ENCODE results near the gene CEP112. TPM values are rescaled to one million over a fixed set of nuclear protein-coding genes. Genes with fewer than 3 reads are reported as not detected.

The CEP112 gene
- total and polyA plus RNA-seq, 10 of the 15 experiments (the other 5 are each of a cell fraction or from before 2014, with no cell fraction given), result 0.11 to 3.8 (median 0.32) TPM; not detected in 1

- FAIRE-seq (no peak), ATAC-seq (no peak), DNase-seq (ENCODE audit: low read depth, low spot score) (no peak)
- H3K27ac ChIP-seq (ENCODE audit: control insufficient read depth, insufficient read depth), result no peak overlapping the region
- intact Hi-C loops (cut with micrococcal nuclease; ENCODE audit: unreplicated experiment), result no loop called here
- no peaks in the 10 kb centered on the region for H3K79me2 ChIP-seq (ENCODE audit: control insufficient read depth, insufficient read depth, low read length)
- H4K20me1 ChIP-seq (ENCODE audit: control insufficient read depth, insufficient read depth), result no peaks in the 10 kb centered on the region
- H3K4me2 ChIP-seq (ENCODE audit: control insufficient read depth, insufficient read depth), result no peak overlapping the region
- no peak overlapping the region for H3K4me3 ChIP-seq
- no peak overlapping the region for H3K9ac ChIP-seq (ENCODE audit: control insufficient read depth, insufficient read depth, low read length)
- ChIA-PET SMC1A (ENCODE audit: uncharacterized antibody, unreplicated experiment) (interaction anchor here (0.7 kb wide), 1 partner anchor 205 kb away, joined by 3 read pairs; no protein-coding TSS in a partner anchor), RAD21 (ENCODE audit: unreplicated experiment) (no interaction called here), POLR2A (no interaction called here), CTCF (no interaction called here)
- in situ Hi-C loops (cut with MboI), result no loop called here
- H3K27me3 ChIP-seq (replicated peaks in 1 of 2; ENCODE audit: control insufficient read depth in 2 of 2, insufficient read depth in 2 of 2, low read length in 1 of 2), result no peaks in the 10 kb centered on the region
- WGBS (ENCODE audit: insufficient coverage, insufficient replicate concordance, low lambda C conversion rate, missing lambda C conversion rate), result 31% methylated on average over 5 of the region's 5 CpGs
- H3K9me3 ChIP-seq (replicated peaks; ENCODE audit: control insufficient read depth, insufficient read depth, low read length), result no peaks in the 10 kb centered on the region
- no peak overlapping the region for H2AFZ ChIP-seq (ENCODE audit: control insufficient read depth, low read depth, low read length)
- BruUV-seq (replicated peaks), result no TSS peak
- TF ChIP-seq PBX3 (IDR thresholded peaks at IDR 0.05; ENCODE audit: insufficient replicate concordance, low read depth, low read length), result no peak
- H3K36me3 ChIP-seq (ENCODE audit: control insufficient read depth in 2 of 2, insufficient read depth in 2 of 2, low read length in 1 of 2), result no peaks in the 10 kb centered on the region
- H3K4me1 ChIP-seq (ENCODE audit: control insufficient read depth, insufficient read depth, low read length), result no peaks in the 10 kb centered on the region
Measured at GRCh38 chr17:65589321-65589720, 602.6 kb downstream of the CEP112 start.

GRCh38 chr17:65588181-65588808 is 603.6 kb downstream of the CEP112 start:
- FAIRE-seq, result no peak
- CTCF ChIA-PET, result interaction anchor here (1.4 to 1.5 kb wide), 2 partner anchors 31 to 206 kb away, joined by 3 to 5 read pairs; no protein-coding TSS in a partner anchor

More at GRCh38 chr17:65588181-65588808, 603.6 kb downstream of the CEP112 start:
- H3K4me2 ChIP-seq (ENCODE audit: control insufficient read depth, insufficient read depth), result no peak overlapping the region
- ChIA-PET SMC1A (ENCODE audit: uncharacterized antibody, unreplicated experiment) (no interaction called here), RAD21 (ENCODE audit: unreplicated experiment) (no interaction called here), POLR2A (no interaction called here)
- DNase-seq (ENCODE audit: low read depth, low spot score), result no peak
- peak; percentile 48 for ATAC-seq
- H3K9me3 ChIP-seq (replicated peaks; ENCODE audit: control insufficient read depth, insufficient read depth, low read length), result no peaks in the 10 kb centered on the region
- no peaks in the 10 kb centered on the region for H3K36me3 ChIP-seq (ENCODE audit: control insufficient read depth in 2 of 2, insufficient read depth in 2 of 2, low read length in 1 of 2)
- in situ Hi-C loops (cut with MboI), result no loop called here
- TF ChIP-seq NRF1 (conservative IDR thresholded peaks at IDR 0.05; ENCODE audit: low read depth, low read length) (no peak), CTCF (IDR thresholded peaks at IDR 0.05 in 2 of 3, conservative IDR thresholded peaks at IDR 0.05 in 1 of 3; ENCODE audit: control insufficient read depth in 2 of 3, extremely low read depth in 1 of 3, insufficient read depth in 1 of 3, low read depth in 3 of 3, low read length in 3 of 3) (0 out of 6 replicates have a peak, but pooled peaks of 1 of the 3 experiments have one; percentile 8), NFXL1 (IDR thresholded peaks at IDR 0.05; ENCODE audit: borderline replicate concordance) (no peak)
- no peak overlapping the region for H3K9ac ChIP-seq (ENCODE audit: control insufficient read depth, insufficient read depth, low read length)
- no peak overlapping the region for H2AFZ ChIP-seq (ENCODE audit: control insufficient read depth, low read depth, low read length)
- no peak overlapping the region for H3K4me3 ChIP-seq
- BruUV-seq (replicated peaks), result no TSS peak
- 48% methylated on average over 9 of the region's 9 CpGs for WGBS (ENCODE audit: insufficient coverage, insufficient replicate concordance, low lambda C conversion rate, missing lambda C conversion rate)
- no peak overlapping the region for H3K27ac ChIP-seq (ENCODE audit: control insufficient read depth, insufficient read depth)
- H4K20me1 ChIP-seq (ENCODE audit: control insufficient read depth, insufficient read depth), result no peaks in the 10 kb centered on the region
- no peaks in the 10 kb centered on the region for H3K4me1 ChIP-seq (ENCODE audit: control insufficient read depth, insufficient read depth, low read length)
- intact Hi-C loops (cut with micrococcal nuclease; ENCODE audit: unreplicated experiment), result no loop called here
- no peaks in the 10 kb centered on the region for H3K79me2 ChIP-seq (ENCODE audit: control insufficient read depth, insufficient read depth, low read length)
- no peaks in the 10 kb centered on the region for H3K27me3 ChIP-seq (replicated peaks in 1 of 2; ENCODE audit: control insufficient read depth in 2 of 2, insufficient read depth in 2 of 2, low read length in 1 of 2)

All from GM12878 (cell line).